PC-9 (cell line): ENCODE data around the gene RALBP1. TPM values are rescaled to one million over a fixed set of nuclear protein-coding genes. Genes with fewer than 3 reads are reported as not detected.

Source experiments
- Bru-seq: library from RNA; stranded (reverse); fragments of 400-500 nt; gene quantifications from one replicate; lab custom pipeline; 2021; lab: Mats Ljungman, UMichigan
- BruChase-seq, 2 experiments: library from RNA; stranded (reverse); fragments of 400-500 nt; gene quantifications; one replicate each; lab custom pipeline; 2021; lab: Mats Ljungman, UMichigan
- BruUV-seq: library from RNA; stranded (reverse); fragments of 400-500 nt; replicated peaks from 2 replicates; lab custom pipeline; 2021; lab: Mats Ljungman, UMichigan
- CTCF ChIA-PET: fragments of 300-600 bp; sonication (Branson Sonifier 250); formaldehyde crosslinking; loops from one replicate; lab custom pipeline; 2022; ENCODE audit warnings: antibody characterized with exemption; lab: Charles Lee
- POLR2A ChIA-PET: fragments of 300-600 bp; sonication (Branson Sonifier 250); formaldehyde crosslinking; loops from one replicate; lab custom pipeline; 2022; ENCODE audit warnings: antibody characterized with exemption; ENCODE audit not compliant: unreplicated experiment; lab: Charles Lee
- DNase-seq, 2 experiments: peaks; one replicate each; pipeline versions ENCODE4 v3.0.0 to v3.0.0-alpha.2; 2015 to 2022; ENCODE audit warnings: mixed read lengths in 1 of 2
- H2AFZ ChIP-seq: fragments of 200-600 bp; sonication (generic); 2 replicates; pipeline ENCODE4 v1.8.1; 2017; ENCODE audit warnings: antibody characterized with exemption
- H3F3A ChIP-seq: fragments of 200-600 bp; sonication (generic); 2 replicates; pipeline ENCODE4 v1.8.1; 2017; ENCODE audit warnings: antibody characterized with exemption, mild to moderate bottlenecking, low read depth; ENCODE audit not compliant: insufficient read depth
- H3K27ac ChIP-seq: fragments of 200-600 bp; sonication (generic); 2 replicates; pipeline ENCODE4 v1.6.1; 2016; ENCODE audit warnings: mixed run types
- H3K27me3 ChIP-seq: fragments of 200-600 bp; sonication (generic); 2 replicates; pipeline ENCODE4 v1.6.1; 2016; ENCODE audit warnings: low read depth, mixed run types; ENCODE audit not compliant: insufficient read depth
- H3K36me3 ChIP-seq: fragments of 200-600 bp; sonication (generic); 2 replicates; pipeline ENCODE4 v1.6.1; 2016; ENCODE audit warnings: low read depth, mixed run types
- H3K4me1 ChIP-seq: fragments of 200-600 bp; sonication (generic); replicated peaks from 2 replicates; pipeline ENCODE4 v1.6.1; 2016; ENCODE audit warnings: mixed run types; ENCODE audit not compliant: insufficient read depth
- H3K4me2 ChIP-seq: fragments of 200-600 bp; sonication (generic); 2 replicates; pipeline ENCODE4 v1.6.1; 2017; ENCODE audit warnings: mixed run types
- H3K4me3 ChIP-seq: fragments of 200-600 bp; sonication (generic); 2 replicates; pipeline ENCODE4 v1.6.1; 2016; ENCODE audit warnings: mixed run types
- H3K79me2 ChIP-seq: fragments of 200-600 bp; sonication (generic); 2 replicates; pipeline ENCODE4 v1.6.1; 2017; ENCODE audit warnings: low read depth, mixed run types
- H3K9me2 ChIP-seq: fragments of 200-600 bp; sonication (generic); 2 replicates; pipeline ENCODE4 v1.8.1; 2017; ENCODE audit warnings: mild to moderate bottlenecking; ENCODE audit not compliant: insufficient read depth
- H3K9me3 ChIP-seq: fragments of 200-600 bp; sonication (generic); 2 replicates; pipeline ENCODE4 v1.8.1; 2016; ENCODE audit warnings: low read depth; ENCODE audit not compliant: insufficient read depth
- H4K20me1 ChIP-seq: fragments of 200-600 bp; sonication (generic); 2 replicates; pipeline ENCODE4 v1.8.1; 2017; ENCODE audit not compliant: insufficient read depth
- EZH2 ChIP-seq: fragments of 200-600 bp; sonication (generic); IDR thresholded peaks from 2 replicates; pipeline ENCODE4 v1.8.0; 2017; ENCODE audit warnings: antibody characterized with exemption, low read depth
- intact Hi-C: fragments of 100-400 bp; cut with micrococcal nuclease; formaldehyde crosslinking; loops from one replicate; pipeline ENCODE4 v1.10.0; 2022; ENCODE audit not compliant: unreplicated experiment
- long read RNA-seq: library from polyadenylated mRNA; stranded (forward); transcript quantifications from one replicate; pipeline ENCODE4 v2.0.0, GENCODE V29; 2022
- total RNA-seq: library from RNA; stranded (reverse); gene quantifications from 2 replicates; pipeline ENCODE4 v1.2.3, GENCODE V29; 2021
- TF ChIP-seq, protein P1 (sequence below): fragments of 200-600 bp; sonication (generic); conservative IDR thresholded peaks from 2 replicates; pipeline ENCODE4 v1.6.1; 2017; ENCODE audit warnings: mixed run types, antibody characterized with exemption, mild to moderate bottlenecking, moderate library complexity

The RALBP1 gene
- 91.3 and 95.0 TPM in 2 replicates for total RNA-seq
- percentile 90 among the genes with signal in this experiment for Bru-seq, nascent RNA
- BruChase-seq, experiment 1, labeled RNA remaining after a 2-hour chase = percentile 84 among the genes with signal in this experiment
- BruChase-seq, experiment 2, labeled RNA remaining after a 6-hour chase = percentile 90 among the genes with signal in this experiment
- long read RNA-seq, full-length matches to known transcripts = 109 of 160 reads
- long read RNA-seq, partial matches to known transcripts = 25 of 160 reads
- long read RNA-seq, other reads (novel, unspliced or antisense) = 26 of 160 reads

DNA sequence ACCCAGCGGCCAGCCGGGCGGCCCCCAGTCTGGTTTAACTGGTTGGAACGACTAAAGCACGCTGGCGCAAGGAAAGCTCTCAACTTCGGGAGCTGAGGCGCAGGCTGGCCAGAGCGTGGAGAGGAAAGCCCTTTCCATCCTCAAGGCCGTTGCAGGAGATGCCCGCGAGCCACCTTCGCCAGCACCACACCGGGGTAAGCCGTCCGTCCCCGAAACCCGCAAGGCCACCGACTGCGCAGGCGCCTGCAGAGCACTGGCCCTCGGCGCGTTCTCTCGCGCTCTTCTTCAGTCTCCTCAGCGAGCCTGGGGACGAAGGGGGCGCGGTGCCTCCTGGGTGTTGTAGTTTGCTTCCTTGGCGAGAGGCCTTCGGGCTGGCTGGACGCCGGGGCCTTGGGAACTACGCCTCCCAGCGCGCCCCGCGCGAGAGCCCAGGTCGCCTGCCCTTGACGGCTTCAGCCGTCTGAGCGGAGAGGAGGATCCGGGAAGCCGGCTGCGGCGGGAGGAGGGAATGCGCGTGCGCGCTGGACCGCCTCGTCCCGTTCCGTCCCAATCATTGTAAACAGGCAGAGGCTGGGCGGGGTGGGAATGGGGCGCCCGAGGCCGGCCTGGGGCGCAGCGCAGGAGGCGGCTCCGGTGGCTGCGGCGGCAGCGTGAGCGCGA is at the start of gene RALBP1:
Gene RALBP1 (plus strand): TSS at position 531 of the 660 bp plus-strand sequence. CDS start 37,533 bp downstream, outside the sequence.
- H3K36me3 ChIP-seq = no peaks in the 10 kb centered on the region
- peaks cover 23% of the 10 kb centered on the region for H3K4me1 ChIP-seq
- H3K79me2 ChIP-seq = peaks cover 49% of the 10 kb centered on the region
- H3K9me2 ChIP-seq = no peaks in the 10 kb centered on the region
- peak within 1 kb of the TSS; percentile 94 for H3K27ac ChIP-seq
- ChIA-PET POLR2A (interaction anchor here (0.6 to 1.1 kb wide), 2 partner anchors 39 to 113 kb away, joined by 5 to 11 read pairs; no protein-coding TSS in a partner anchor), CTCF (no interaction called here)
- TF ChIP-seq, protein P1, sequence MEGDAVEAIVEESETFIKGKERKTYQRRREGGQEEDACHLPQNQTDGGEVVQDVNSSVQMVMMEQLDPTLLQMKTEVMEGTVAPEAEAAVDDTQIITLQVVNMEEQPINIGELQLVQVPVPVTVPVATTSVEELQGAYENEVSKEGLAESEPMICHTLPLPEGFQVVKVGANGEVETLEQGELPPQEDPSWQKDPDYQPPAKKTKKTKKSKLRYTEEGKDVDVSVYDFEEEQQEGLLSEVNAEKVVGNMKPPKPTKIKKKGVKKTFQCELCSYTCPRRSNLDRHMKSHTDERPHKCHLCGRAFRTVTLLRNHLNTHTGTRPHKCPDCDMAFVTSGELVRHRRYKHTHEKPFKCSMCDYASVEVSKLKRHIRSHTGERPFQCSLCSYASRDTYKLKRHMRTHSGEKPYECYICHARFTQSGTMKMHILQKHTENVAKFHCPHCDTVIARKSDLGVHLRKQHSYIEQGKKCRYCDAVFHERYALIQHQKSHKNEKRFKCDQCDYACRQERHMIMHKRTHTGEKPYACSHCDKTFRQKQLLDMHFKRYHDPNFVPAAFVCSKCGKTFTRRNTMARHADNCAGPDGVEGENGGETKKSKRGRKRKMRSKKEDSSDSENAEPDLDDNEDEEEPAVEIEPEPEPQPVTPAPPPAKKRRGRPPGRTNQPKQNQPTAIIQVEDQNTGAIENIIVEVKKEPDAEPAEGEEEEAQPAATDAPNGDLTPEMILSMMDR = no peak; the same call in 1 of the 2 replicates
- TF ChIP-seq EZH2 = no peak
- intact Hi-C loops = loop anchor here (1.0 to 5.0 kb wide), 6 partner anchors 40 to 338 kb away; partner anchors contain the start of genes ANKRD12 and TWSG1
- peak within 1 kb of the TSS; percentile 87 for H2AFZ ChIP-seq
- peak; percentile 96 to 100 for DNase-seq
- no peaks in the 10 kb centered on the region for H3K27me3 ChIP-seq
- H3K4me2 ChIP-seq = peak within 1 kb of the TSS; percentile 92
- H3F3A ChIP-seq = peaks cover 25% of the 10 kb centered on the region
- BruUV-seq = no TSS peak
- peak within 1 kb of the TSS; percentile 68 for H3K4me3 ChIP-seq
- no peaks in the 10 kb centered on the region for H3K9me3 ChIP-seq
- H4K20me1 ChIP-seq = no peaks in the 10 kb centered on the region

DNA sequence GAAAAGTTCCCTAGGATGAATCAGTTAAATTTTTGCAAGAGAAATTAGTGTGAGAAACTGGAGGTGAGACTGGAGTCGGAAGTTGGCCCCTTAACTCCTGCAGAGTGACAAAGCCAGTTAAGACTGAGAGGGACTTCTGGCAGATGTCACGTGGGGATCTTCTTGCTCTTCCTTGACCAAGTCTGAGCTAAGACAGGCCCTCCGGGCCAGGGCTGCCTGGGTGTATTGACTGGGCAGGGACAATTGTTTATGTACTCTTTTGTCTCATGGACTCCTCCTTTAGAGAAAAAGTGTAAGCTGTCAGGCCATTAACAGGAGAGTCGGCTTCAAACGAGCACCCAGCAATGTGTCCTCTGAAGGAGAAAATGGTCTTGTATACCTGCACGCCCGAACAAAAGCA is 48.6 kb upstream of the RALBP1 start:
- Histone ChIP-seq H3K27me3 (no peaks in the 10 kb centered on the region), H3K27ac (no peak overlapping the region), H3K4me2 (no peak overlapping the region), H2AFZ (no peak overlapping the region), H3F3A (peaks cover 11% of the 10 kb centered on the region; the same call in 1 of the 2 replicates), H3K4me3 (no peak overlapping the region), H3K36me3 (no peaks in the 10 kb centered on the region), H3K79me2 (no peaks in the 10 kb centered on the region), H4K20me1 (no peaks in the 10 kb centered on the region), H3K4me1 (peaks cover 17% of the 10 kb centered on the region), H3K9me3 (peaks cover 9% of the 10 kb centered on the region; the same call in 1 of the 2 replicates), H3K9me2 (no peaks in the 10 kb centered on the region)
- DNase-seq = no peak
- intact Hi-C loops = no loop called here
- no peak for TF ChIP-seq EZH2
- TF ChIP-seq, protein P1 = no peak
- CTCF ChIA-PET = no interaction called here
- POLR2A ChIA-PET = interaction anchor here (0.7 kb wide), 1 partner anchor 8 kb away, joined by 5 read pairs; no protein-coding TSS in a partner anchor
- no TSS peak for BruUV-seq

DNA sequence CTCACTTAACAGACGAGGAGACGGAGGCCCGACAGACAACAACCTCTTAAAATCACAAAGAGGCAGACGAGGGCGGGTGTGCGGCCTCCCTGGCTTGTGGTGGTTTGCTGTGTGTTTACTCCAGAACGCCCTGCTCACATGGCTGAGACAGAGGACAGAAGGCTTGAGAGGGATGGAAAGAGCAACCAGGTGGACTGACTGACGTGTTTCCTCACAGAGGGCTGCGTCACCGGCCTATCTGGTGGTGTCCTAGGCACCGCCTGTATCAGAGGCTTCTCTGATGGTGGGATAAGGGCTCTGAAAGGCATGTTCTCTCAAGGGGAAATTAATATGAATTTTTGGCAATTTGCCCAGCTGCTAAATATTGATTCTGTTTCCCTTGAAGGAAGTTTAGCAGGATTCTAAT is 47.0 kb upstream of the RALBP1 start:
- Histone ChIP-seq H3K9me2 (no peaks in the 10 kb centered on the region), H3K27me3 (no peaks in the 10 kb centered on the region), H3K4me1 (peaks cover 6% of the 10 kb centered on the region), H2AFZ (no peak overlapping the region), H3F3A (peaks cover 4% of the 10 kb centered on the region; the same call in 1 of the 2 replicates), H3K4me2 (no peak overlapping the region), H3K9me3 (peaks cover 7% of the 10 kb centered on the region; the same call in 1 of the 2 replicates), H3K27ac (no peak overlapping the region), H3K4me3 (no peak overlapping the region), H3K79me2 (no peaks in the 10 kb centered on the region), H3K36me3 (no peaks in the 10 kb centered on the region), H4K20me1 (no peaks in the 10 kb centered on the region)
- ChIA-PET CTCF (no interaction called here), POLR2A (no interaction called here)
- no peak for TF ChIP-seq EZH2
- TF ChIP-seq, protein P1 = no peak
- BruUV-seq = no TSS peak
- intact Hi-C loops = no loop called here
- no peak for DNase-seq
